Kidney glomerular epithelial cell (primary cell): ENCODE results near the gene PAM16.
"Not testable (repeated sequence)": the region's sequence is repeated elsewhere in the genome, so short reads cannot be mapped to it uniquely, and the experiment has no call there.

Experiments used
- DNase-seq: peaks from one replicate; lab custom pipeline; 2025; lab: John Stamatoyannopoulos, UW

Gene PAM16

DNA sequence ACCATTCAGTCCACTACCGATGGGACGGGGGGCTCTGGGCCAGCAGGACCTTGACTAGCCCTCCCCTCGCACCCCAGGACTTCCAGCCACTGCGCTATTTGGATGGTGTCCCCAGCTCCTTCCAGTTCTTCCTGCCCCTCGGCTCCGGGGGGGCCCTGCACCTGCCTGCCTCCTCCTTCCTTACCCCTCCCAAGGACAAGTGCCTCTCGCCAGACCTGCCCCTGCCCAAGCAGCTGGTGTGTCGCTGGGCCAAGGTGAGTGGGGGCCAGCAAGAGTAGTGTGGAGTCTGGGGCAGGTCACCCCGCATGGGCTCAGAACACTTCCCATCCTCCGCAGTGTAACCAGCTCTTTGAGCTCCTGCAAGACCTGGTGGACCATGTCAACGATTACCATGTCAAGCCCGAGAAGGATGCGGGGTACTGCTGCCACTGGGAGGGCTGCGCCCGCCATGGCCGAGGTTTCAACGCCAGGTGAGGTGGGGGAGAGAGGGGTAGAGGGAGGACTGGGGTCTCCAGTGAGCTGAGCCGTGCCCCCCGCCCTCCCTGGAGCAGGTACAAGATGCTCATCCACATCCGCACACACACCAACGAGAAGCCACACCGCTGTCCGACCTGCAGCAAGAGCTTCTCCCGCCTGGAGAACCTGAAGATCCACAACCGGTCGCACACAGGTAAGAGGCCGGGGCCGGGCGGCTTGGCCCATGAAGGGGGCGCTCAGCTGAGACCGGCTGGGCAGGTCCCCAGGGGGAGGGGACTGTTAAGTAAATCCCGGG, 16.2 kb downstream of the PAM16 start:
- no peak for DNase-seq

GRCh38 chr16:4333714-4334113, 17.4 kb downstream of the PAM16 start:
- DNase-seq = not testable (repeated sequence)

DNA sequence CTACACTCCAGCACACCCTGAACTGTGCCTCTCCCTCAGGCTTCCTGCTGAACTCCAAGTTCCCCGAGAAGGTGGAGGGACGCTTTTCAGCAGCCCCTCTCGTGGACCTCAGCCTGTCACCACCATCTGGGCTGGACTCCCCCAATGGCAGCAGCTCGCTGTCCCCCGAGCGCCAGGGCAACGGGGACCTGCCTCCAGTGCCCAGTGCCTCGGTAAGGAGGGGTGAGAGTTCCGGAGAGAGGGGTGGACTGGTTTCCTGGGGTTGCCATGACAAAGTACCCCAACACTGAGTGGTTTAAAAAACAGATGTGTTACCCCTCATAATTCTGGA, 17.8 kb downstream of the PAM16 start:
- no peak for DNase-seq

DNA sequence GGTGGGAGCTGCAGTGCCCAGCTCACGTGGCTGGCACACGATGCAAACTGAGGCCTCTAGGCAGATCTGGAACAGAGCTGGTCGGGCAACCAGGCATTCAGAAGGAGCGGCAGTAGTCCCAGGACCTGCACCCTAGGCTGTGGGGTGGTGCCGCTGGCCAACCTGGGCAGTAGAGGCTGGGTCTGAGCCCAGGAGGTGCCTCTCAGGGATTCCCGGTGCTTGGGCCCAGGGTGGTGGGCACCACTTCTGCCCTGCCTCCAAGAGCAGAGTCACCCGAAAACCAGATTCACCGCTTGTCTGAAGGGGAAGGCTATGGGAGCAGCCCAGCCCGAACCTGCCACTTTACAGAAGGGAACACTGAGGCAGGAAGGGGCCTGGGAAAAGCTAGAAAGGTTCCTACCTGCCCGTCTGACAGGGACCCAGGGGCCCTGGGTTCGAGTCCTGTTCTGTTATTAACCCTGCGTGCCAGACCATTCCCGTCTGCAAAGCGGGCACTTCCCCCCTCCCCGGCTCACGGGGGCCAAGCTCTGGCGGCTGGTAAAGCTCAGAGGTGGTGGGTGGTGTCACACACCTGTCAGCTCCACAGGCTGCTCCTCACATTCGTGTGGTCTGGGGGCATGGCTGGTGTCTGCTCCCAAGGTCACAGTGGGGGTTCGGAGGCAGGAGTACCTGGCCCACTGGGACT, 18.4 kb downstream of the PAM16 start:
- no peak for DNase-seq

GRCh38 chr16:4332083-4332482, 19.0 kb downstream of the PAM16 start:
- DNase-seq = no peak

DNA sequence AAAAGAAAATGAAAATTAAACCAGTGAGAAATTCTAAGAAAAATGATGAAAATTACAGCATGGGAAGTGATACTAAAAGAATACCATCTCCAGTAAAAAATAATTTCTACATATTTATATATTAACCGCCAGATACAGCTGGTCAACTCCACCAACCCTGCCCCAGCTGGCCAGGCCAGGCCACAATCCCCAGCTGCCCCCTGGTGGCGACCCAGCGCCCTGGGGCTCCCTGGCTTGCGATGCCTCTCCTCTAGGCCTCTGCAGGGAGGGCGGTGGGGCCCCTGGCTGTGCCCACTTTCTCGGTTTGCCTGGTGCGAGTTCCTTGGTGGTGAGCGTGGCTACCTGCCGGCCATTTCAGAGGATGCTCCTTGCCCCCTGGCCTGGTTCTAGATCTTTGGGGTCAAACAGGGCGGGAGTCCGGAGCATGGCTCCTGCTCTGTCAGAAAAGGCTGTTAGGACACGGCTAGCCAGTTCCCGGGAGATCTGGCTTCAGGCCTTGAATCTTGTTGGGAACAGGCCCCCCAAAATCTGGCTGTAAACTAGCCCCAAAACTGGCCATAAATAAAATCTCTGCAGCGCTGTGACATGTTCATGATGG, 20.7 kb downstream of the PAM16 start:
- DNase-seq = peak; percentile 24

DNA sequence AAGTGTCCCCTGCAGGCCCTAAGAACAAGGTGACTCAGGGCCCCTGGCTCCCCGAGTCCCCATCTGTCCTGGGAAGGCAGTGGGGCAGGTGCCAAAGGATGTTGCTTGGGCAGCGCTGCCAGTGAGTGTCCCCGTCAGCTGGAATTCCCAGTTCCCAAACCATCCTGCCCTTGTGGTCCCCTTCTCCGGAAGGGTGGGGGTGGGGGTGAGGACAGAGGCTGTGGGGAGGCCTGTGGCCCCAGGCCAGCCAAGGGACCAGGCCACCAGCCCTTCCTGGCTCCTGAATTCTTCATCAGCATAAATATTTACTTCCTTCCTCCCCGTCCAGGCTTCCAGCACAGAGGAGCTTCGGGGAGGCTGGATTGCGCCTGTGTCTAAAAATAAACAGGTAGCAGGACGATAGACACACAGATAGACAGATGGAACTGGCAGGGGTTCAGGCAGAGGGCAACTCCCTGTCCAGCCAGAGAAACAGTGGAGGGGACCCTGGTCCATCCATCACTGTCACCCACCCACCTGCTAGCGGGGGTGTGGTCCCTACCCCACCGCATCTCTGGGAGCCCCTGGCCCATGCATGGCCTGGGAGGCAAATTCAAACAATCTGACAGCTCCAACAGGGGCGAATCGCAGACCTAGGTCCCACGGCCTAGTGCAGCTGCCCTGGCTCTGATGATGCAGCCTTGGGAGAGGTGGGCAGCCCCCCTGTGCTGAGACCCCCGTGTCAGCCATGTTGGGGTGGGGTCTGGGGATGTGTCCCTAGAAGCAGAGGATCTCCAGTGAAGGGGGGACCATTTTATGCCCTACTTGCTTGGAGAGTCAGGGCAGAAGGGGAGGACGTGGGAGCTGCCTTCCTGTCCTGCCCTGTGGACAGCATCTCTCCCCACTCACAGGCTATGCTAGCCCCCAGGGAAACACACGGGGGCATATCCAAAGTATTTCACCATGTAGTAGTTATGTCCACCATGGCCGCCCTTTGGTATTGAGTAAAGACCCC, 22.0 kb downstream of the PAM16 start:
- DNase-seq = no peak

DNA sequence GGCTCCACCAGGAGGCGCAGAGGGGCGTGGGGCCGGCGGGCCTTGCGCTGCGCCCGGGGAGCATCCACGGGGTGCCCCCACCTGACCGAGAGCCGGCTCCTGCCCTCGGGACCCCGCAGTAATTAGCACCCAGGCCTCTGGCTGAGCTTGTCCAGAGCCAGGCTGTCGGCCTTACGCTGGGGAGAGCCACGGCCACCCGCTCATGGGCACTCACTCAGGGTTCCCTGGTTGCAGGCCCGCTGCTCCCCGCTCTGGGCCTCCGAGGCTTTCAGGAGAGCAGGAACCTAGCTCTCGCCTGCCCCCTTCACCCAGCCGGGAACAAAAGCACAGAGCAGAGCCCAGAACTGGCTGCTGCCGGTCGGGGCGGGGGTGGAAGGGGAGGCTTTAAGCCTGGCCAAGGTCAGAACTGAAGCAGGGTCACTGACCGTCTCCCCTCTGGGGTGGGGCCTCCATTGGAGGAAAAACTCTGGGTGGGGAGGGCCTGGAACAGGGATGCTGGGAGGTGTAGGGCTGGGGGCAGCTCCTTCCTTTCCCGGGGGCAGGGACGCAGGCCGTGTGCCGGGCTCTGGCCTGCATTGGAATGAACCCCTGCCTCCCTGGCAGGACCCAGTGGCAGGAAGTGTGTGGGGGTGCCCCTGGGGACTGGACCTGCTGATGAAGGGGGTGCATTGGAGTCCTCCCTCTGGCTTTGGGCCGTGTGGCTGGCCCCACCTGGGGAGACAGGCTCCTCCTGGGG, 22.9 kb downstream of the PAM16 start:
- peak; percentile 34 for DNase-seq

DNA sequence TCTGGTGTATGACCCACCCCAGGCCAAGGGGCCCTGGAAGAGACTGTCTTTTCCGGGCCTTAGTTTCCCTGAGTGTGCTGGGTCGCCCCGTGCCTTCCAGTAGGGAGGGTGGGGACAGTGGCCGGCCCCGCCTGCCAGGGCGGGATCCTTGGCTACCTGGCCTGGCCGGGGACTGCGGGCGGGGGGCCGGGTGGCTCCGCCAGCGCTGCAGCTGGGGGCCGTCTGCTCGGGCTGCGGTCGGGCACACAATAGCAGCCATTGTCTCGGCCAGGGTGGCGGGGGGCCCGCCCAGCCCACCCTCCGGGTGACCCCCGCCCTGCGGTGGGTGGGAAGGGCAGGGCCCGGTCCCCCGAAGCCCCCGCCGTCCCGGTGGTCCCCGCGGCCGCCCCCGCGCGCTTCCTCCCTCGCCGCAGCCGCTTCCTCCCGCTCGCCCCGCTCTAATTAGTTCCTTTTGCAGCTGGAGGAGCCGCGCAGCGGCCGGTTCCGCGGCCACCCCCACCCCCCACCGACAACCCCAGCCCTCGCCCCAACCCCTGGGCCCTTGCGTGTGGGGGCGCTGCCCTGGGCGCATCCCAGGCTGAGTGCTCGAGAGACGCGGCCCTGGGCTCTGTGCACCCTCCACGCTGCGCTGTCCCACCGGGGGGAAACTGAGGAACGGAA, 23.6 kb downstream of the PAM16 start:
- DNase-seq = no peak

- DNase-seq = no peak
Observed at GRCh38 chr16:4325253-4325758, 25.8 kb downstream of the PAM16 start.

DNA sequence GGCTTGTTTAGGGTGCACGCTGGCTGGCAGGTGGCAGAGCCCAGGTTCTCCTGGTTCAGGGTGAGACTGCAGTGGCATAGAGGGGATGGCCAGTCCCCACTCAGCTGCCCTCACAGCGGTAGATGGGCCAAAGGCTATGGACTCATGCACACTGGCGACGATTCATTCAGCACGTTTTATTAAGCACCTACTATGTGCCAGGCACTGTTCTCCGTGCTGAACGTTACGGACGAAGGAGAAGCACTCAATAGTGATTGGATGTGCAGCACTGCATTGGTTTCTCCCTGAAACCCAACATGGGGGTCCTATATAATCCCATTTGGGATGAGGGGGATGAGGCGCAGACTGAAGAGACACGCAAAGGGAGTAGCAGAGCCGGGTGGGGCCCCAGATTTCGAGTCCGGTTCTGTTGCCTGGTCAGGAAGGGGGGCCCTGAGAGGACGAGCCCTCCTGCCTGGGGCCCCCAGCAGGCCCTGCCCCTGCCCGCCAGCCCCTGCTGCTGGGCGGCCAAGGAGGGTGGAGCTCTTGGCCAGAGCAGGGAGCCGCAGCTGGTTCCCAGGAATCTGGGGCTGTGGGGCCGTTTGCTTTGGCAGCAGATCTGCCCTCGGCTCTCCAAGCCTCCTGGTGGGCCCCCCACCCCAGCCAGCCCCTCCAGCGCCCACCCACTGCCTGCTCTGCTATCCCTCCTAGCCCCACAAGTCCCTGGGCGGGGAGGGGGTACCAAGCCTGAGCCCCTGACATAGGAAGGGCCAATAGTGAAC, 26.4 kb downstream of the PAM16 start:
- DNase-seq = no peak

GRCh38 chr16:4323845-4324488, 27.2 kb downstream of the PAM16 start:
- peak; percentile 35 for DNase-seq

DNA sequence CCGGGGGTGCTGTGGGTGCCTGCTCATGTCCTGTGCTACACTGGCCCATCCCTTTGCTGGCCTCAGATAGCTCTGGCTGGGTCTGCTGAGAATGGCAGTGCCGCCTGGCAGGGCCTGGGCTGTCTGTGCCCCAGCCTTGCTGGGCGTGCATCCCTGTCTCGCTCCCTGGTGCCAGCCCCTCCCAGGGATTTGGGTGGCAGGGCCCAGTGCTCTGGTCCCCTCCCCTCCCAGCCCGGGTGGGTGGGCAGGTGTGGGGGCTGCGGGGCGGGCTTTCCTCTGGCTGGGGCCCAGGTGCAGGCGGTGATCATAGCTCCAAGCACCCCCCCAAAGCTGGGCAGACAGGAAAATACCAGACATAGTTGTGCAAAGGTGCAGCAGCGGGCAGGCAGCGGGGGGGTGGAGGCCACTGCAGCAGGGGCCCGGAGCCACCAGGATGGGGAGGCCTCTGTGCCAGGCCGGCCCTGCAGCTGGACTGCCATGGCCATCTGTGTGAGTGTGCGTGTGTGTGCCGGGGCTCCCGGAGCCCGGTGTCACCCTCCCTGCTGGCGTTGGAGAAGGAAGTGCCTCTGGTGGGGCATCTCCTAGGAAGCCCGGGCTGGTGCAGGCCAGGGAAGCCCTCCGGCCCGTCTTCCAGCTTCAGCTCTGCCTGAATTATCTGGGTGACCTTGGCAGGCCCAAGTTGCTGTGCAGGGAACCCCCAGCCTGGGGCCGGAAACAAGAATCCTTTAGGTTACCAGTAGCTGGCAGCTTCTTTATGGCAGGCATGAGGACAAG, 27.9 kb downstream of the PAM16 start:
- peak; percentile 53 for DNase-seq

DNA sequence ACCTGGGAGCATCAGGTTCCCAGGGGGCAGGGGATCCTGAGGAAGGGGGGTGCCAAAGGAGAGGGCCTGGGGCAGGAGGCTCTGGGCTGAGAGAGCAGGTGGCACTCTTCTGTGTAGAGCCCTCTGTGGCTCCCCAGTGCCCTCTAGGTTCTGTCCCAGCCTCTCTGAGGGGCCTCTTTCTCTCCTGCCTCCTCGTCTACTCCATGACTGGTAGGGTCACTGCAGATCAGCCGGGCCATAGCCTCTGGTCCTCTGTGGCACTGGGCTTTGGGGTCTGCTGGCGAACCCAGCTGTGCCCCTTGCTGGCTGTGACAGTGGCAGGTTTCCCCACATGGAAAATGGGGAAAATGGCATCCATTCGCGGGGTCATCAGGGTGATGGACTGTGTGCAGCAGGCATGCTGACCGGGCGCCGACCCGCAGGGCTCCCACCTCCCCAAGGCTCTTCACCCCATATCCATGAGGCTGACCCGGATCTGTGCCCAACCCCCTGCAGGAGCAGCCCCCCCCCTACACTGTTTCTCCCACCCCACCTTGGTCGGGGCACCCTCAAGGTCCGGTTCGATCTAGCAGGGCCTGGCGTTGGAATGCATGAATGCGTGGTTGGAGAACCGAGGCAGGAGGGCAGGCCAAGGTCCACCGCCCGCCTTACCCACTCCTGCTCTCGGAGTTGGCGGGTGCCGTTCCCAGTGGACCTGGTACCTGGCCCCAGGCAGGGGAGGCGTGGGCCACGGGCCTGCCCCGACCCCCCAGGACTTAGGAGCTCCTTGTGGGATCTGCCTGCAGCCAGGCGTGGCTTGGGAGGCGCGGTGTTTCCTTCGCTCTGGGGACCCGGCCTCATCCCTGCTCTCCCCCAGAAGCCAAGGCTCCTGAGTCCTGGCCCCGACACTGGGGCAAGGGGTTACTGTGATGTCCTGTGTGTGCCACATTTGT, 28.7 kb downstream of the PAM16 start:
- no peak for DNase-seq

DNA sequence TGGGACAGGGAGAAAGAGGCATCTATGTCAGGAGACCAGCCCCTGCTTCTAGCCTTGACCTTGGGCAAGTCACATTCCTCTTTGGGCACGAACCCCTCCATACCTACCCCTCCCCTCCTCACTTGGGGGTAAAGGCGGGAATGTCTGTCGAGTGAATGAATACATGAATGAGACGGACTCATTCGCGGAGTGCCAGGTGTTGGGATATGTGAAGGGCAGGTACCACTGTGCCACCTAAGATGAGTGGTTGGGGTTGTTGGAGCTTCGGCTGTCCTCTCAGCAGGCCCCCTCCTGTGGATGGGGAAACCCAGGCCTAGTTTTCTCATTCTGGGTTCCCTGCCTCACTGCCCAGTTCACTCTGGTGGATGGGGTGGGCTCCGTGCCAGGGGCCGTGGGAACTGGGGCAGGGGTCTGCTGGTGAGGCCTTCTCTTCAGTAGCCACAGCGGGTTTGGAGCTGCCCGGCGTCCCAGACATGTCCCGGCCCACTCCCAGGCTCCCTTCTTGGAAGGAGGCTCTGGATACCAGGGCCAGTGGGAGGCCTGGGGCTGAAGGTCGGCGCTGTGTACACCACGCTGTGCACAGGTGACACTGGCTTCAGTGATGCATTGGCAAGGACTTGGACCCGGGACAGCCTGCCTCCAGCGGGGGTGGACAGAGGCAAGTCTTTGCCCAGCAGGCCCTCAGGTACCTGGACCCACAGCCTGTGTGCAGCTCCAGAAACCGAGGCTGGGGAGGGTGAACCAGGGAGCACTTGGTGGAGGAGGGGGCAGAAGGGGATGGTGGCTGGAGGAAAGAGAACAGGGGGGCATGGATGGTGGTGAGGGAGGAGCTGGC, 29.6 kb downstream of the PAM16 start:
- no peak for DNase-seq

- no peak for DNase-seq
Observed at GRCh38 chr16:4320571-4321137, 30.5 kb downstream of the PAM16 start.
